SK-N-SH (cell line): Measurements from ENCODE around the gene GRPEL2. TPM values are rescaled to one million over a fixed set of nuclear protein-coding genes. Genes with fewer than 3 reads are reported as not detected.

ENCODE experiments used
- CTCF ChIA-PET: fragments of 300-600, 350-600 bp; formaldehyde crosslinking; extraction: SDS; loops from one replicate; lab custom pipeline; 2021; lab: Yijun Ruan, JAX
- POLR2A ChIA-PET: fragments of 350-600 bp; sonication (Branson Sonifier 250); formaldehyde crosslinking; extraction: SDS; loops from one replicate; lab custom pipeline; 2020; ENCODE audit warnings: antibody characterized with exemption, inconsistent platforms; lab: Yijun Ruan, JAX
- DNase-seq: peaks from one replicate; pipeline ENCODE4 v3.0.0; 2012
- H2AFZ ChIP-seq: fragments of 200-600 bp; sonication (generic); 2 replicates; pipeline ENCODE4 v1.8.1; 2016; ENCODE audit warnings: antibody characterized with exemption, mild to moderate bottlenecking, low read depth
- H3F3A ChIP-seq: fragments of 200-600 bp; sonication (generic); replicated peaks from 2 replicates; pipeline ENCODE3; 2016; ENCODE audit warnings: antibody characterized with exemption, mild to moderate bottlenecking; ENCODE audit not compliant: insufficient read depth
- H3K27ac ChIP-seq, 2 experiments: fragments of 200-500 bp in 1 of 2; fragments of 200-600 bp in 1 of 2; sonication (Bioruptor generic) in 1 of 2; sonication (generic), shearing (Covaris generic) in 1 of 2; 2 replicates each; pipeline versions ENCODE4 v1.5.1 to v1.6.1; 2014 to 2016; ENCODE audit warnings: low read depth in 2 of 2, inconsistent platforms in 1 of 2, low read length in 1 of 2, mild to moderate bottlenecking in 1 of 2, mixed read lengths in 1 of 2
- H3K27me3 ChIP-seq: fragments of 200-600 bp; sonication (generic), shearing (Covaris generic); 2 replicates; pipeline ENCODE4 v1.6.1; 2016; ENCODE audit warnings: mixed run types; ENCODE audit not compliant: insufficient read depth
- H3K36me3 ChIP-seq, 2 experiments: fragments of 200-500 bp in 1 of 2; fragments of 200-600 bp in 1 of 2; sonication (Bioruptor generic) in 1 of 2; sonication (generic) in 1 of 2; replicated peaks in 1 of 2; 2 replicates each; pipeline versions ENCODE3 to v1.5.1; 2014 to 2016; ENCODE audit warnings: low read length in 1 of 2, mild to moderate bottlenecking in 1 of 2; ENCODE audit not compliant: insufficient read depth in 2 of 2, control insufficient read depth in 1 of 2
- H3K4me1 ChIP-seq, 2 experiments: fragments of 200-500 bp in 1 of 2; fragments of 200-600 bp in 1 of 2; sonication (Bioruptor generic) in 1 of 2; sonication (generic), shearing (Covaris generic) in 1 of 2; 2 replicates each; pipeline versions ENCODE4 v1.5.1 to v1.6.1; 2014 to 2016; ENCODE audit warnings: low read depth in 1 of 2, low read length in 1 of 2, mixed run types in 1 of 2; ENCODE audit not compliant: insufficient read depth in 2 of 2, control insufficient read depth in 1 of 2
- H3K4me2 ChIP-seq: fragments of 200-600 bp; sonication (generic), shearing (Covaris generic); 2 replicates; pipeline ENCODE4 v1.6.1; 2017; ENCODE audit warnings: mixed run types
- H3K4me3 ChIP-seq, 2 experiments: fragments of 200-500 bp in 1 of 2; fragments of 200-600 bp in 1 of 2; sonication (Bioruptor generic) in 1 of 2; sonication (generic), shearing (Covaris generic) in 1 of 2; 2 replicates each; pipeline versions ENCODE4 v1.5.1 to v1.8.1; 2014 to 2016; ENCODE audit warnings: low read depth in 2 of 2, inconsistent platforms in 1 of 2, low read length in 1 of 2, mild to moderate bottlenecking in 1 of 2, mixed read lengths in 1 of 2, moderate library complexity in 1 of 2
- H3K79me2 ChIP-seq: fragments of 200-600 bp; sonication (generic); 2 replicates; pipeline ENCODE4 v1.8.1; 2017; ENCODE audit warnings: mild to moderate bottlenecking; ENCODE audit not compliant: insufficient read depth
- H3K9ac ChIP-seq: fragments of 200-600 bp; sonication (generic); 2 replicates; pipeline ENCODE4 v1.6.1; 2017; ENCODE audit warnings: mixed run types
- H3K9me2 ChIP-seq: fragments of 200-600 bp; sonication (generic); 2 replicates; pipeline ENCODE4 v1.6.1; 2017; ENCODE audit warnings: mixed run types
- H3K9me3 ChIP-seq: fragments of 200-600 bp; sonication (generic); 2 replicates; pipeline ENCODE4 v1.6.1; 2017; ENCODE audit warnings: mixed run types, mild to moderate bottlenecking, moderate library complexity
- H4K20me1 ChIP-seq: fragments of 200-600 bp; sonication (generic); 2 replicates; pipeline ENCODE4 v1.6.1; 2017; ENCODE audit warnings: mild to moderate bottlenecking, mixed run types; ENCODE audit not compliant: insufficient read depth
- CHD2 ChIP-seq: fragments of 150-350 bp; IDR thresholded peaks from 2 replicates; pipeline ENCODE4 v1.6.1; 2018; ENCODE audit warnings: low read length; ENCODE audit not compliant: partially characterized antibody
- ELF1 ChIP-seq: IDR thresholded peaks from 2 replicates; pipeline ENCODE4 v1.4.0; 2012
- EP300 ChIP-seq, 2 experiments: IDR thresholded peaks; 2 replicates each; pipeline versions ENCODE4 v1.4.0 to v1.6.1; 2012; ENCODE audit warnings: borderline replicate concordance in 1 of 2, low read depth in 1 of 2, low read length in 1 of 2
- GABPA ChIP-seq: IDR thresholded peaks from 2 replicates; pipeline ENCODE4 v1.4.0; 2012; ENCODE audit warnings: low read depth, mild to moderate bottlenecking
- GATA2 ChIP-seq: sonication (generic); formaldehyde crosslinking; IDR thresholded peaks from 2 replicates; pipeline ENCODE4 v1.5.0; 2020; ENCODE audit warnings: mild to moderate bottlenecking, missing genetic modification reagents
- JUND ChIP-seq: IDR thresholded peaks from 2 replicates; pipeline ENCODE4 v1.4.0; 2012
- MAX ChIP-seq: IDR thresholded peaks from 2 replicates; pipeline ENCODE4 v1.4.0; 2012; ENCODE audit warnings: low read depth
- MXI1 ChIP-seq: IDR thresholded peaks from 2 replicates; pipeline ENCODE4 v1.6.1; 2012; ENCODE audit warnings: mild to moderate bottlenecking, low read depth, low read length, improper control_type of control experiment
- NFIC ChIP-seq: IDR thresholded peaks from 2 replicates; pipeline ENCODE4 v1.4.0; 2012; ENCODE audit warnings: borderline replicate concordance
- NRF1 ChIP-seq: IDR thresholded peaks from 2 replicates; pipeline ENCODE4 v1.6.1; 2012; ENCODE audit warnings: low read depth, mild to moderate bottlenecking, low read length
- PBX3 ChIP-seq: IDR thresholded peaks from 2 replicates; pipeline ENCODE4; 2012
- POLR2AphosphoS5 ChIP-seq: IDR thresholded peaks from 2 replicates; pipeline ENCODE4 v1.6.1; 2012; ENCODE audit warnings: low read depth, low read length
- RAD21 ChIP-seq: IDR thresholded peaks from 2 replicates; pipeline ENCODE4 v1.6.1; 2012; ENCODE audit warnings: mild to moderate bottlenecking, low read length
- RCOR1 ChIP-seq: fragments of 150-350 bp; IDR thresholded peaks from 2 replicates; pipeline ENCODE4 v1.6.1; 2017; ENCODE audit warnings: antibody characterized with exemption, low read length
- REST ChIP-seq: IDR thresholded peaks from 2 replicates; pipeline ENCODE4 v1.6.1; 2012; ENCODE audit warnings: mild to moderate bottlenecking, low read depth, low read length, moderate library complexity
- SIN3A ChIP-seq: IDR thresholded peaks from 2 replicates; pipeline ENCODE4 v1.6.1; 2012; ENCODE audit warnings: low read depth, mild to moderate bottlenecking, low read length, moderate library complexity, borderline replicate concordance
- TAF1 ChIP-seq: IDR thresholded peaks from 2 replicates; pipeline ENCODE4 v1.6.1; 2012; ENCODE audit warnings: low read depth, mild to moderate bottlenecking, low read length, moderate library complexity, borderline replicate concordance
- USF1 ChIP-seq: IDR thresholded peaks from 2 replicates; pipeline ENCODE4 v1.4.0; 2012; ENCODE audit warnings: low read depth, borderline replicate concordance
- USF2 ChIP-seq: fragments of 150-350 bp; IDR thresholded peaks from 2 replicates; pipeline ENCODE4 v1.6.1; 2017; ENCODE audit warnings: antibody characterized with exemption, low read length, low read depth, borderline replicate concordance
- YY1 ChIP-seq: IDR thresholded peaks from 2 replicates; pipeline ENCODE4 v1.4.0; 2012; ENCODE audit warnings: low read depth, mild to moderate bottlenecking
- ZBTB33 ChIP-seq: IDR thresholded peaks from 2 replicates; pipeline ENCODE4 v1.4.0; 2012; ENCODE audit warnings: low read depth, borderline replicate concordance
- WGBS: methylation state at CpG from one replicate; pipeline ENCODE4 v1.1.6; 2017; ENCODE audit warnings: low lambda C conversion rate; 5-methylcytosine and 5-hydroxymethylcytosine counted together
- polyA plus RNA-seq, 3 experiments: library from polyadenylated mRNA; depleted of rRNA; stranded (reverse); fragments of >200 nt; gene quantifications; 2 replicates each; pipeline ENCODE4 v1.2.3, GENCODE V29; 2012

GRPEL2 gene
- polyA plus RNA-seq (2012; rRNA removed) = 4.6 and 6.0 TPM in 2 replicates
- polyA plus RNA-seq (2012; cell fraction: cytosol; rRNA removed) = 7.0 and 7.4 TPM in 2 replicates
- polyA plus RNA-seq (2012; cell fraction: nucleus; rRNA removed) = 7.0 and 8.1 TPM in 2 replicates

- peak; percentile 92 for DNase-seq
- Histone ChIP-seq H3K4me1 (peaks cover 0 to 15% of the 10 kb centered on the region in 2 experiments; a peak in 3 of 4 replicates), H2AFZ (peak within 1 kb of the TSS; percentile 95), H3K9me3 (no peaks in the 10 kb centered on the region), H3K79me2 (peaks cover 47% of the 10 kb centered on the region), H3K27ac (peak within 1 kb of the TSS; percentile 70 to 97), H3K4me2 (peak within 1 kb of the TSS; percentile 93), H3K9ac (peak within 1 kb of the TSS; percentile 83), H3K4me3 (peak within 1 kb of the TSS; percentile 94 to 100), H3K27me3 (no peaks in the 10 kb centered on the region), H3K36me3 (peaks cover 30 to 33% of the 10 kb centered on the region in 2 experiments), H3F3A (peaks cover 16% of the 10 kb centered on the region), H4K20me1 (no peaks in the 10 kb centered on the region; the same call in 1 of the 2 replicates), H3K9me2 (no peaks in the 10 kb centered on the region)
- TF ChIP-seq POLR2AphosphoS5 = peak; percentile 96
- TF ChIP-seq PBX3 = no peak
- TF ChIP-seq GABPA = peak; percentile 99
- peak; percentile 75; the same call in 1 of the 2 replicates for TF ChIP-seq SIN3A
- peak; percentile 80 for TF ChIP-seq NRF1
- TF ChIP-seq NFIC = no peak
- TF ChIP-seq JUND = no peak
- TF ChIP-seq EP300 (IDR thresholded peaks at IDR 0.05; ENCODE audit: borderline replicate concordance in 1 of 2, low read depth in 1 of 2, low read length in 1 of 2) = no peak
- peak; percentile 16; the same call in 1 of the 2 replicates for TF ChIP-seq USF2
- TF ChIP-seq TAF1 = peak; percentile 86
- TF ChIP-seq MXI1 = peak; percentile 87
- peak; percentile 94 for TF ChIP-seq ELF1
- TF ChIP-seq USF1 = 0 out of 2 replicates have a peak, but pooled peaks have one; percentile 2
- TF ChIP-seq MAX = peak; percentile 88
- TF ChIP-seq CHD2 = peak; percentile 31
- TF ChIP-seq REST = peak; percentile 51
- TF ChIP-seq RCOR1 = peak; percentile 48
- peak; percentile 86 for TF ChIP-seq YY1
- no peak for TF ChIP-seq ZBTB33
- no peak for TF ChIP-seq RAD21
- TF ChIP-seq GATA2 (CRISPR knock-in tag) = no peak
- ChIA-PET POLR2A (interaction anchor here (0.5 to 4.0 kb wide), 12 partner anchors 9 to 937 kb away, joined by 3 to 38 read pairs (median 3); partner anchors contain the start of genes ARHGEF37, CSNK1A1 and PCYOX1L), CTCF (interaction anchor here (0.6 to 3.5 kb wide), 11 partner anchors 9 to 89 kb away, joined by 3 to 12 read pairs (median 5); partner anchors contain the start of gene PCYOX1L)
- WGBS = 1% methylated on average over 37 of the region's 54 CpGs
Measured at GRCh38 chr5:149345147-149345891, at the start of gene GRPEL2. TSS of gene GRPEL2 (plus strand) at chr5:149345499. CDS start at chr5:149345540, 41 bp downstream.
